NCI-H526 treated with DMSO at 0.1 percent for 48 hours (cell line): ENCODE results near the gene LCT.
"Not testable (repeated sequence)": the region's sequence is repeated elsewhere in the genome, so short reads cannot be mapped to it uniquely, and the experiment has no call there.

Experiments
- DNase-seq: peaks from one replicate; lab custom pipeline; 2025; lab: John Stamatoyannopoulos, UW

LCT gene

DNA sequence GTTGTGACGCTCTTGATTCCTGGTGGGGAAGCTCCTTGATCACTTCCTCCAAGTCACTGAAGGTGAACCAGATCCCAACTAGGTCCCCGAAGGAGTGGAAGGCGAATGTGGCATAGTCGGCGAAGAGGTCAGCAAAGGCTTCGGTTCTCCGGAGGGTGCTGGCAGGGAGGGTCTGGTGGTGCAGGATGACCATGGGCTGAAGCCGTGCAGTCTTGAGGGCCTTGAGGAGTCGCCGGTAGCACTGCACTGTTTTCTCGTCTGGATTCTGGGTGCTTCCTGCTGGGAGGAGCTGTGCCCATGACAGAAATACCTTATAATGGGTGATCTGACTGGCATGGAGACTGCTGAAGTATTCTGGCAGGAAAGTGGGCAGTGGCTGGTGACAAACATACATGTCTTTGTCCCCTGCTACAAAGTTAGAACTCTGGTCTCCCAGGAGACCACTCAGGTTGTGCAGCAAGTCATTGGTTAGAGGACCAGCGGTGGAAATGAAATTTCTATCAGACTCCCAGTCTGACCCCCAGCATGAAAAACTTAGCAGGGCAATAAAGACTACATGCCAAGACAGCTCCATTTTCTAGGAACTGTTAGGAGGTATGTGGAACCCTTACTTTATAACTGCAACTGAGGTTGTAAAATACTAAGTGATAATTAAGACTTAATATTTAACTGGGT lies at the start of gene LCT:
Gene LCT, minus strand, starts transcription at position 589 of the 675 bp plus-strand sequence. Its CDS starts 15 bp downstream, at position 574.
- DNase-seq, result no peak

DNA sequence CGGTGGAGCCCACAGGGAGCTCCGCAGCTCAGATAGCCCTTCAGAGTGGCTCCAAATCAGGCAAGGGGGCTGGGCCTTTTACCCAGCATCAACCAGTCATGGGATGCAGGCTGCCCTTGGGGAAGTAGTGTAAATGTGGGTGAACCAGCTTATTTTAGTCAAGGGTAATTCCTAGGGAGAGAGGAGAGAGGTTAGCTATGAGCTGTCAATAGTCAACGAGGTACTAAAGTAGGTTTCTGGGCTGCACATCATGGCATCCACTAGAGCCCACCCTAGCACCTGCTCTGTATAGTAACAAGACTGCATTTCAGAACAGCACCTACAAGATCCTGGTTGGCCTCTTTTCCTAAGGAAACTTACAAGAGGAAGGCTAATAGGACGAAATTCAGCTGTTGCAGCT lies 48.7 kb upstream of the LCT start:
- no peak for DNase-seq

DNA sequence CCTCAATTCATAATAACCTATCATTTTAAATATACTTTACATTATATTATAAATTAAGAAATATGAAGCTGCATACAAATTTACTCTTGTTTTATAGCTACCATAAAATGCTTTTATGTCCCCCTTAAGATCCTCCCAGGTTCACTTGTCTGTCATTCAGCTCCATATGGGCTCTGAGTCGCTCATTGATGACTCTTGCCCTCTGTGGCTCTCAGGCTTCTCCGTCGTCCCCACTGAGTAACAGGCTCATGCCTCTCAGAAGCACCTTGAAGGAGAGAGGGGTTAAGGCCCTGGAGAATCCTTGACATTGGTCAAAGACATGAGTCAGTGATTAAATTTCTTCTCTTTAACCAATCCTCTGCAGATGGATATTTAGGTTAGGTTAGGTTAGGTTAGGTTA lies 45.4 kb upstream of the LCT start:
- DNase-seq, result no peak

DNA sequence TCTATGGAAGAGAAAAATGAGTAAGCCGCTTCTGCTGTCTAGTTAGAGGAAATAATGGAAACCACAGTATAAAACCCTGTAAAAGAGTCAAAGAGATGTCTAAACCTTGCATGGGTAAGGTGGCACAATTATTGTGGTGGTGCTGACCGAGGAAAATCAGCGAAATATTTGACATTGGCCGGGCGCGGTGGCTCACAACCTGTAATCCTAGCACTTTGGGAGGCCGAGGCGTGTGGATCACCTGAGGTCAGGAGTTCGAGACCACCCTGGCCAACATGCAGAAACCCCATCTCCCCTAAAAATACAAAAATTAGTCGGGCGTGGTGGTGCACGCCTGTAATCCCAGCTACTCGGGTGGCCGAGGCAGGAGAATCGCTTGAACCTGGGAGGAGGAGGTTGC lies 39.8 kb upstream of the LCT start:
- DNase-seq, result not testable (repeated sequence)

DNA sequence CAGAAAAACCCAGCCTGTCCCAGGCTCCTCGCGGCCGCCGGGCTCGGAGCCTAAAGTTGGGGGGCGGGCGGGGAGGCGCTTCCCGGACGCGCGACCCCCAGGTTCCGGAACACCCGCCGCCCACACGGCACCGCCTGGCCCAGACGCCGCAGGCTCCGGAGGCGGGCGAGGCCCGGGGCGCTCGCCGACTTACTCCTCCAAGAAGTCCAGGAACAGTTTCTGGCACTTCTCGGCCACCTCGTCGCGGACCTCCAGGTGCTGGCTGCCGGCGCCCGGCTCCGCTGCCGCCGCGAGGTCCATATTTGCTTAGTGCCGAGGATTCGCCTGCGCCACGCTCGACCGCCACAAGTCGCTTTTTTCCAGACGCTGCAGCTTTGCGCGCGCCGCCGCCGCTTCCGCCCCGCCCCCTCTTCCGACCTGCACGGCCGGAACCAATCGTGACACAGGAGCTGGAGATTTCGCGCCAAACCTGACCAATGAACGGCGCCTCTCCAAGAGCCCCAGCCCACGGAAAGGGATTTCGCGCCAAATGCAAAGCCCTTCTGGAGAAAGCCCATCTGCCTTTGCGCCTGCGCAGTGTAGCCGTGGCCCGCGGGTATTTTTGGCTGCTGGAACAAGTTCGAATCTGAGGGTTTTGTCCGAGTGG lies 39.2 kb upstream of the LCT start, which contains the start of gene MCM6:
Gene MCM6, minus strand, starts transcription at position 378 of the 646 bp plus-strand sequence. Its CDS starts 78 bp downstream, at position 300.
- peak; percentile 94 for DNase-seq

DNA sequence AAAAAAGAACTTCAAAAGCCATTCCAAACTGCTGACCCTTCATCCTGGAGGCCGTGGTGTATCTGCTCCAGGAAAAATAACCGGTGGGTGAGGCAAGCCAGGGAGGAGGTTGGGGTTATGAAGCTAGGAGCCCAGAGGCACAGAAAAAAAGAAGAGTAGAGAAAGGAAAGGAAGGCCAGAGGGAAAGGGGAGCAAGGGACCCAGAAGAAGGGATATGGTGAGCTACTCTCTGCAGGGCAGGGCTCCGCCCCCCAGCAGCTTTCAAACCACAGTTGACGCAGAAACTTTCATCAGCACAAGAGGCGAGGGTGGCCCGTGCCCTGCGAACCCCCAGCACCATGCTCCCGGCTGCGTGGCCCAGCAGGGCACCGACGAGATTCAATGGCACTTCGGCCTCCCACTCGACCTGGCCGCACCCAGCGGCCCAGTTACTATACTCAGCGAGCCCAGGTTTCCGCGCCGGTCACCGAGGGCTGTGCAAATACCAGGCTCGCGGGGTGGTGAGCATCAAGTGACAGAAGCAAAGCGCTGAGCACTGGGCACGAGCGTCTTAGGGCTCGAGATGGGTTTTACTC lies 38.6 kb upstream of the LCT start:
- DNase-seq, result peak; percentile 61

DNA sequence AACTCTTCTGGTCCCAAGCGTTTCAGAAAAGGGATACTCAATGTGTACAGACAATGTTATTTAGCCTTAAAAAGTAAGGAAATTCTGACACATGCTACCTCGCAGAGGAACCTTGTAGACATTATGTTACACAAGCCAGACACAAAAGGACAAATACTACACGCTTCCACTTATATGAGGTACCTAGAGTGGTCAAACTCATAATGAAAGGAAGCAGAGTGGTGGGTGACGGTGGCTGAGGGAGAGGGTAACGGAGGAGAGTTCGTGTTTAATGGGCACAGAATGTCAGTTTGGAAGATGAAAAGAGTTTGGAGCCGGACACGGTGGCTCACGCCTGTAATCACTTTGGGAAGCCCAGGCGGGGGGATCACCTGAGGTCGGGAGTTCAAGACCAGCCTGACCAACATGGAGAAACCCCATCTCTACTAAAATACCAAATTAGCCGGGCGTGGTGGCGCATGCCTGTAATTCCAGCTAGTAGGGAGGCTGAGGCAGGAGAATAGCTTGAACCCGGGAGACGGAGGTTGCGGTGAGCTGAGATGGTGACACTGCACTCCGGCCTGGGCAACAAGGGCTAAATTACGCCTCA lies 37.9 kb upstream of the LCT start:
- DNase-seq, result no peak

DNA sequence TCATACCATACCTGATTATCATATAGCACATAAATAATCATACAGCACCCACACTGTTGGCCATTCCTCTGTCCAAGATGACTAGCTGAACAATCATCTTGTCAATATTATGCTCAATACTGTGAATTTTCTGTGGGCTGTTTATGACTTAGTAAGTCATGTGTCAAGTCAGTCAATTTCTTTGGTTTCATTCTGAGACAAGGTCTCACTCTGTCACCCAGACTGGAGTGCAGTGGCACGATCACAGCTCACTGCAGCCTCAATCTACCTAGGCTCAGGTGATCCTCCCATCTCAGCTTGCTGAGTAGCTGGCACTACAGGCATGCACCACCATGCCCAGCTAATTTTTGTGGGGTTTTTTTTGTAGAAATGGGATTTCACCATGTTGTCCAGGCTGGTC lies 33.6 kb upstream of the LCT start:
- DNase-seq, result no peak

DNA sequence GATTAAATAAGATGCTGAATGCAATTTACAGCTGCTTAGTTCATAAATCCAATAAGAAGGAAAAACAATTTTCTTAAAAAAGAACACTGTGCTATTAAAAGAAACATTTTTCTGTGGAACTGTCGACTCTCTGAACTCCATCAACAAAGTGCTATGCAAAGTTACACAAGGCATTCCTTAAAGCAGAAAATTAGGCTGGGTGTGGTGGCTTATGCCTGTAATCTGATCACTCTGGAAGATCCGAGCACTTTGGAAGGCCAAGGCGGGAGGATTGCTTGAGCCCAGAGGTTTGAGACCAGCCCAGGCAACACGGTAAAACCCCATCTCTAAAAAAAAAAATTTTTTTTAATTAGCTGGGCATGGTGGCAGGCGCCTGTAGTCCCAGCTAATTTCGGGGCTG lies 26.2 kb upstream of the LCT start:
- no peak for DNase-seq

DNA sequence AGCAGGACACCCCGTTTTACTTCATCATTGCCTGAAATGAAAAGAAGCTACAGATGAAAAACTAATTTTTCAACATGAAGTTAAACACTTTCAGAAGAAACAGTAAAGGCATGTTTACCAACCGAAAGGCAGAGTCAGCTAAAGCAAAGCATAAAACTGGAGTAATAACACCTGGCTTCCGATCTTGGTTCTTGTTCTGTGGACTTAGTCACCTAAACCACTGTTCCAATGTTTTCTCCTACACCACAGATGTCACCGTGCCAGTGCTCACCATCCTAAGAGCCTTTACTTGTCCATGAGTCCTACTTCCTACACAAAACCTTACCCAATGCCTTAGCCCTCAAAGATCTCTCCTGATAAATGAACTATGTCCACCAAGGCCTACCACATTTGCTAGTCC lies 25.7 kb upstream of the LCT start:
- DNase-seq, result no peak

DNA sequence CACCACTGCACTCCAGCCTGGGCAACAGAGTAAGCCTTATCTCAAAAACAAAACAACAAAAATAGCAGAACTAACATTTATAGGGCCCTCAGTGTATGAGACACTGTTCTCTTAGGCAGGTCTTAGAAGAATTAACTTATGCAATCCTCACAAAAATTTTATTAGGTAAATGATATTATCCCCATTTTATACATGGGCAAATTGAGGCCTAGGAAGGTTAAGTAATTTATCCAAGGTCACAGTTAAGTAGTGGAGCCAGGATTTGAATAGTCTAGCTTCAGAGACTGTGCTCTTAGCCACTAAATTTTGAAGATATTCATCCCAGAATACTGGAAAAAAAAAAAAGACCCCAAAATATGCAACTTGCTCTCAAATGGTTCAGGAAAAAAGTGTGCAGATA lies 16.4 kb upstream of the LCT start:
- no peak for DNase-seq

DNA sequence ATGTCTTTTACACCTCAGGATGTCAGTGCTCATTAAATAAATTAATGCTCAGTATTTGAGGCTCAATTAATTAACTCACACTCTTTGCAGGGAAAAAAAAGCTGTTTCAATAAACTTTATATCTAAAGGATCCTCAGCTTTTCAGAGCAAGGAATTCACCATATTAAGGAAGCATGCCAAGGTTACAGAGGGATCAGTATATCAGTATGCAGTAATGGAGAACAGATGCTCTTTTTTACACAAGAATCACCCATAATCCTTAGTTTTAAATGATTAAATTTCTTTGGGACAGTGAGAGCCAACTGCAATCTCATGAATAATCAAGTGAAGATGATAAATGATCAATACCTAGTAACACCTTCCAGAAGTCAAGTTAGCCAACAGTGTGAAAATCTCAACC lies 14.9 kb upstream of the LCT start:
- DNase-seq, result no peak

DNA sequence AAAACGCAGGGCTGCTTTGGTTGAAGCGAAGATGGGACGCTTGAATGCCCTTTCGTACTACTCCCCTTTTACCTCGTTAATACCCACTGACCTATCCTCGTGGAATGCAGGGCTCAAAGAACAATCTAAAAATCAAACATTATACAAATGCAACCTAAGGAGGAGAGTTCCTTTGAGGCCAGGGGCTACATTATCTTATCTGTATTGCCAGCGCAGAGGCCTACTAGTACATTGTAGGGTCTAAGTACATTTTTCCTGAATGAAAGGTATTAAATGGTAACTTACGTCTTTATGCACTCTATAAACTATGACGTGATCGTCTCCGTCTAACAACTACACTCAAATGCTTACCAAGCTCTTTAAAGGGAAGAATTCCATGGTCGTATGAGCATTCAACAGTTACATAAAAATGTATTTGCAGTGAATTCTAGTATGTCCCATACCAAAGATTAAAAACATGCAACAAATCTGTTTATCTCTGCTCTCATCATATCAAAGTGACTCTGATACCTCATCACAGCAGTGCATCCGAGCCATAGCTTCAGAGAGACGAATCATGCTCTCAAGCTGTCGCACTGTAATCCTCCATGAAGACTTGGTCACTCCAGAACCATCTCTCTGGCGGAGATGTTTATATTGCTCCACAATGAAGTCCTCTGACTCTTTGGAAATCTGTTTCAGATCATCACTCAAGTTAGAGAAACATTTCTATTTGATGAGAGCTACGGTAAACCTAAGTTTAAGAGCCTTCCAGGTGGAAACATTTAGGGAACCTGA lies 14.1 kb upstream of the LCT start:
- no peak for DNase-seq

DNA sequence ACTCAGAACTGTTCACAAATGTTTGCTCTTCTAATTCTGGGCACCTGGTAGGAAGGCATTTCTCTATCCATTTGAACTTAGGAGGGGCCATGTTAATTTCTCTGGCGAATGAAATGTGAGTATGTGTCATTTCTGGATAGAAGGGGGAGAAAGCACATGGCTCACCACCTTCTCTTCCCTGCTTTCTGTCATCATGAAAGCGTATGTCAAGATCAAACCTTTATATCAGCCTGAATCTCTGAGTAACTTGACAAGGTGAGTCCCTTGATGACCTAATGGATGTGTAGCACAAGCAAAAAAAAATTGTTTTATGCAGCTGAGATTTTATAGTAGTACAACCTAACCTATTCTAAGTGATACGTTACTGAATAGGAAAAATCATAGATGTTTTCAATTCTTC lies 12.1 kb upstream of the LCT start:
- no peak for DNase-seq

DNA sequence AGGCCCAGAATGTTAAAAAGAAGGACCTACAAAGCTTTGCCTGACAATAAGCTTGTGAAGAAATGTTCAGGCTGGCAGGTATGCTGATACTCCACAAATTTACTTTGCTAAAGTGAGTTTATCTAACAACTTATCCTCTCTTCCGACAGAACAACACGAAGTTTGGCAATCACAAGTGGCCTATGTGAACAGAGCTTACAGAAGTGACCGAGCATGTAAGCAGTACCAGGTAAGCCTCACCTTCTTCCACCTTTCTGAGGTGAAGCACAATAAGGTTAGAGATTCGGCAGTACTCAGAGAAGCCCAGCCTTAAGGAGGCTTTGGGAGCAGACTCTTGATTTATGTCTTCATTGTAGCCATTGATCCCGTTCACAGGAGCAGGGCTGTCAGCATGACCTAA lies 9.0 kb upstream of the LCT start:
- DNase-seq, result no peak

DNA sequence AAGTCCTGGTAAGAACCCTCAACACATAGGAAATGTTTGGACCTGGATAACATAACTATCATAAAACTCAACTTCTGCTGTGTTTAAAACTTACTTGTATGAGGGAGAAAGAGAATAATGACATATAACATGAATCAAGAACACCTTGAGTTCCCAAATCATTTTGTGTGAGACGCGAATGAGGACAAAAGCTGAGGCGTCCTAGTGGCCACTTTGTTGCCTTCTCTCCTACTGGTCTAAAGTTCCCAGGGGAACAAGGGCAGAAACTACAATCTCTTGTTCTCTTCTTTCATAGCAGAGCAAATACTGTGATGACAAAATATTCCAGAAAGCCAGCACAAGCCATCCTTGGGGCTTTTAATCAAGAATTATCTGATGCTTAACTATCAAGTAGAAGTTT lies 8.3 kb upstream of the LCT start:
- no peak for DNase-seq

DNA sequence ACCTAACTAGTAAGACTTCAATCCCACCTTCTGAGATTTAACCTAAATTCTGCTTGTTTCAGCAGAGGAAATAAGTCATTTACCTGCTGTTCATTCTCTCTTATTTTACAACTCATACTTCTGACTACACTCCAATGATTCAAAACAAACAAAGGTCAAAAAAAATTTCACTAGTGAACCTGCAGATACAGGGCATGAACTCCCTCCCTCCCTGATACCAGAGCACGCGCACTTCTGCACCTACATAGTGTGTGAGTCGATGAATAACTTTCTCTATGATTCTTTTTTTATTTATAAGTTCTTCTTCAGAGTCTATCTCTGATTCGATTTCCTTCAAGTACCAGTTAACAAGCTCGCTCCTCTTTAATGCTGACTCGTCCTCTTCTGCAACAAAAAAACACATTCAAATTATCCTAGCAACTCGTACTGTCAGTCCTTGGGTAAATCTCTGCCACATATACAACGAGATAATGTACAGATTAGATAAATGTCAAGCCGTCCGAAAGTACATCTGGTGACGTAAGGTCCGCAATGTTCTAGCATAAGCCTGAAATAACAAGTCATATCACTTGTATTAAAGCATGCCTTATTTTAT lies 7.4 kb upstream of the LCT start:
- no peak for DNase-seq

DNA sequence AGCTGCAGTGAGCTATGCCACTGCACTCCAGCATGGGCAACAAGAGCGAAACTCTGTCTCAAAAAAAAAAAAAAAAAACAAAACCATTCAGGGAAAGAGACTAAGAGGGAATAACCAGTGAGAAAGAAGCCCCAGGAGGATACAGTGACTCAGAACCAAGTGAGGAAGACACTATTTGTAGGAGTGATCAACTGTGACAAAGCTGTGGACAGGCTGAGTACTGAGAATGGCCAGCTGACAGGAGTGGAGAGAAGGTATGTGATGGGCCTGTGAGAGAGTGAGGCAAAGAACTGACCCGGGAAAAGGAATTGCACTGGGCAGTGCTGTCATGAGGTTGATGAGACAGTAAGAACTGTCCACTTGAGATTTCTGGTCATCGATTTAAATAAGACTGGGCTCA lies 6.7 kb upstream of the LCT start:
- DNase-seq, result no peak

DNA sequence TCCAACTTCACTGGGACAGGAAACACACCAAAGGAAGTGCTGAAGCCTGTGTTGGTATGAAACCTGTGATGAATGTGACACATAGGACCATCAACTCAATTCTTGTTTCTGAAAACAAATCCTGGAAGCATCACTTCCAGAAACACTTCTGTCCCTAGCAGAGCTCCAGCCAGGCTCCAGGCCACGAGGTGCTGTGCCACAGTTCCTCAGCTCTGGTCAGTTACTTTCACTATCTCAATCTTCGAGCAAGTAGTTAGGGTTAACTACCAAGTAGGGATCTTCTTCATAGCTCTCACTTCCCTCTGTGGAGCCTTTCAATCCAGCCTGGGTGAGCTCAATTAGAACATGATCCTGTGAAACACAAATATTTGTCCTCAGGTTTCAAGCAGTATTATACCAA lies 3.6 kb upstream of the LCT start:
- no peak for DNase-seq

DNA sequence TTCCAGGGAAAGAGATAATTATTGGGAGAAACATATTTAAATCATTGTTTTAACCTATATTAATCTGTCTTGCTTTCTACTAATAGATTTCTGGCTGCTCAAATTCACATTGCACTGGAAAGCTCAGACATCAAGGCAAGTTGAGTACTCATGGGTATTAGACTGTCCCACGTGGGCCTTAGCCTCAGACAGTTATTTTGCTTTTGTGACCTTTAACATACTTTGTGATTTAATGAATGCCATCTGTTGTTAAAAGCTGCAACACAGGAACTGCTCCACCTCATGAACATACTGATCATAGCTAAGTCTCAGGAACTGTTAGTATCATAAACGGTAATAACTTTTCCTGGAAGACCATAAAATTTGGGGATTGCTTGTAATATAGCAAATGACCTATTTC lies 2.7 kb upstream of the LCT start:
- no peak for DNase-seq

DNA sequence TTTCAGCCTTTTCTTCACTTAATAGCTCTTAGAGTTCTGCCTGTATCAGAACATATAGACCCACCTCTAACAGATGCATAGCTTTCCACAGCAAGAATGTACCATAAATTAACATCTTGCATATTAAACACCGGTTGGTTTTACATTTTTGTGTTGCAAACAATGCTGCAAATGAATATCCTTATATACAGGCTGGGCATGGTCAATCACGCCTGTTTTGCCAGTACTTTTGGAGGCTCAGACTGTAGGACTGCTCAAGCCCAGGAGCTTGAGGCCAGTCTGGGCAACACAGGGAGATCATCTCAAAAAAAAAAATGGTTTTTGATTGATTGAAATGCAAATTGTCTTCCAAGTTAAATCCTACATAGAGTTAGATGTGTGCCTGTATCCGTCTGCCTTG lies 1.5 kb upstream of the LCT start:
- no peak for DNase-seq

DNA sequence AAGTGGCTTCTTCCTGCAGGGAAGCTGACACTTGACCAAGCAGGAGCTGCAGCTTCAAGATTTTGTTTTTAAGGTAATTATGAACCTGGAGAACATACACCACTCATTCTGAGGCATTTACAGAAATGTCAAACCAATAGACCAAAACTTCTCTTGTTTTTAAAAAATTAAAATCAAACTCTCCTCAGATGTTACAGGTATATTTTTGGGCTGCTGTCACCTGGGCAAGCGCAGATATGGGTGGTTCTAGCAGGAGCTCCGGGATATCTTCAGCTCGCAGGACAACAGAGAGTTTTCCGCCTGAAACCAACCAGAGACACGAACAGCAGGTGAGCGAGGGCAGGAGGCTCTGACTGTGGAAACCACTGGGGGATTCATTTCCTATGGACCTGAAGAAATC lies 4.1 kb downstream of the LCT start:
- no peak for DNase-seq
